GM21737 (cell line): ENCODE measurements around the gene CLN6.

Experiments
- ATAC-seq: cut with Tn5 transposase; IDR thresholded peaks from one replicate; pipeline ENCODE4 v1.9.1; 2021; ENCODE audit warnings: mild to moderate bottlenecking, moderate library complexity; ENCODE audit not compliant: unreplicated experiment

CLN6 gene

GRCh38 chr15:68229386-68230156, at the start of gene CLN6:
TSS of gene CLN6 (minus strand) at chr15:68229728. CDS start at chr15:68229584, 144 bp downstream.
- ATAC-seq = peak; percentile 73

GRCh38 chr15:68278595-68279405, 49.3 kb upstream of the CLN6 start:
- ATAC-seq = no peak

- no peak for ATAC-seq
Observed at GRCh38 chr15:68278345-68278594, 48.7 kb upstream of the CLN6 start.

- ATAC-seq = peak; percentile 79
Observed at GRCh38 chr15:68277603-68278344, 48.2 kb upstream of the CLN6 start, which contains the start of gene FEM1B. TSS of gene FEM1B (plus strand) at chr15:68277745. CDS start at chr15:68278418, 673 bp downstream.

DNA sequence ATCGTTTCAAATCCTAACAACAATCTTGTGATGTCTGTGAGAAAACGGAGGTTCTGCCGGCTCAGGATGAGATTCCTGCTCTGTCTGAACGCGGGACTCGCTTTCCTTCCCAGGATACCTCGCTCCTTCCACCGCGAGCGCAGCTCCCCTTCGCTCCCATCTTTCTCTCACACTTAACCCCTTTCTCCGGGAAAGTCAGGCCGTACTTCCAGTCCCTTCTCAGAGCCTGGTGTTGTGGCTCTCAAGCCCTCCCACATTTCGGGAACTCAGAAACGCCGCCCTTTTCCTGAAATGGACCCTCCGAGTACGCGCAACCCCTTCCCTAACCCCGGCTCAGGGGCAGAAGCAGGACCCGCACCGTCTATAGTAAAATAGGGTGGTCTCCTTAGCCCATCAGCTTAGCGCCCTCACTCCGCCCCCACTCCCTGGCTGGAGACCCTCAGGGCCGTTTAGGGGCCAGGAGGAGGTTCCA, 47.6 kb upstream of the CLN6 start:
- ATAC-seq = no peak

DNA sequence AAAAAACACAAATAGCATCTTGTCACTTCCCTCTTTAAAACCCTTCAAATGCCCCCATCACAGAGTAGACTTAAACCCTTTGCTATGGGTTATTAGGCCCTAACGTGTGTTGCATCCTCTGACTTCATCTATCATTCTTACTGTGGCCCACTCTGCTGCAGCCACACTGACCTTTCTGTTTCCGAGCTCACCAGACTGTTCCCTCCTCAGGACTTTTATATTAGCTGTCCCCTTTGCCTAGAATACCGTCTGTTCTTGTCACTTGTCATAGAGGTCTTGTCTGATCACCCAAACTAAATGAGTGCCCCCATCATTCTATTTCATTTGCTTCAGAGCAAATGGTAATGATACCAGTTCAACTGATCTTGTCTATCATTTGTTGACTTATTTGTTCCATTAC, 47.1 kb upstream of the CLN6 start:
- no peak for ATAC-seq

DNA sequence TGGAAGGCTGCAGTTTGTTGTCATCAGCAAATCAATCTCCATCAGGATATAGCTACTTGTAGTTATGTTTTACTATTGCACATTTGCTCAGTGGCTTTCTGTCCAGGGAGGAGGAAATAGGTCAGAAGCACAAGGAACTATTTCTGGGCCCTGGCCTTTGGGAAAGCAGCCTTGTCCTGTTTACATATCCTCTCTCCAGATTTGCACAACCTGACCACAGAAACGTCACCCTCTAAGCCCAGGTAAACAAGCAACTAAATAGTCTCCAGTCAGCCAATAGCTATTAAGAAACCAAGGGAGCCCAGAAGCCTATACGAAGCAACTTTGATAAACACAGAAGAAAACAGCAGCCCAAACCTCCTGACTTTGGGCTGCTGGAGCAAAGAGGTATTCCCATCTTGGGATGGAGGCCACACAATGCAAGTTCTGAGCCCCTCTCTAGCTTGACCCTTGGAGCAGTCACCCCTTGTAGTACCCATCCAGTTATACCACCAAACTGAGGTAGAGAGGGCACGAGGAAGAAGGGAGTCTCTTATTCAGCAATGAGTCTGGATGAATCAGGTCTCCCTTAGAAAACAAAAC, 45.7 kb upstream of the CLN6 start:
- ATAC-seq = no peak

DNA sequence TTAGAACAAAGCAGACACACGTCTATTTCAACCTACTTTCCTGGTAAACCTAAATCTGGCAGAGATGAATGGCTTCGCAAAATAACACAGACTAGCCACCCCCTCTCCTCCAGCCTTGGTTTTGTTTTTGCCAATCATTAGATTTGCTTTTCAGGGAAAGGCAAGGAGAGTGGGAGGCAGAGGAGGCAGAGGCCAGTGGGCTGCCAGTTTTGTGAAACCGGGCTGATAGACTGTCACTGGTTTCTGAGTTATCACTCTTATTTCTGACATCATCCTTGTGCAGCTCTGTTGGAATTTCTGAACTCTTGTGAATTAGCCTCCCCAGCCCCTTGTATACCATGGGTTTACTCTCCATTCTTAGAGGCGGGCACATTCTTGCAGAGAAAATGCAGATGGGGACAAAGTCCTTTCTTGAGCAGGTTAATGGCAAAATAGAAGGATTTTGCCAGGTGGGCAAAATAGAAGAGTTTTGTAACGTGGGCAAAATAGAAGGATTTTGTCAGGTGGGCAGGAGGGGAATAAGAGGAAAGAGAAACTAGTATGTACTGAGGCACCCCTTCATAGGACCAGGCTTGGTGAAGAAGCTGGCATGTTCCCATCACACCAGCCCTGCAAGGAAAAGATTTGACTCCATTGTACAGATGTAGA, 44.8 kb upstream of the CLN6 start:
- no peak for ATAC-seq

- no peak for ATAC-seq
Observed at GRCh38 chr15:68272721-68273271, 43.3 kb upstream of the CLN6 start.

- no peak for ATAC-seq
Observed at GRCh38 chr15:68271854-68272471, 42.4 kb upstream of the CLN6 start.

GRCh38 chr15:68268405-68268804, 38.9 kb upstream of the CLN6 start:
- no peak for ATAC-seq

- ATAC-seq = no peak
Observed at GRCh38 chr15:68265674-68266073, 36.1 kb upstream of the CLN6 start.

GRCh38 chr15:68265081-68265480, 35.6 kb upstream of the CLN6 start:
- ATAC-seq = no peak

GRCh38 chr15:68264282-68264681, 34.8 kb upstream of the CLN6 start:
- ATAC-seq = no peak

DNA sequence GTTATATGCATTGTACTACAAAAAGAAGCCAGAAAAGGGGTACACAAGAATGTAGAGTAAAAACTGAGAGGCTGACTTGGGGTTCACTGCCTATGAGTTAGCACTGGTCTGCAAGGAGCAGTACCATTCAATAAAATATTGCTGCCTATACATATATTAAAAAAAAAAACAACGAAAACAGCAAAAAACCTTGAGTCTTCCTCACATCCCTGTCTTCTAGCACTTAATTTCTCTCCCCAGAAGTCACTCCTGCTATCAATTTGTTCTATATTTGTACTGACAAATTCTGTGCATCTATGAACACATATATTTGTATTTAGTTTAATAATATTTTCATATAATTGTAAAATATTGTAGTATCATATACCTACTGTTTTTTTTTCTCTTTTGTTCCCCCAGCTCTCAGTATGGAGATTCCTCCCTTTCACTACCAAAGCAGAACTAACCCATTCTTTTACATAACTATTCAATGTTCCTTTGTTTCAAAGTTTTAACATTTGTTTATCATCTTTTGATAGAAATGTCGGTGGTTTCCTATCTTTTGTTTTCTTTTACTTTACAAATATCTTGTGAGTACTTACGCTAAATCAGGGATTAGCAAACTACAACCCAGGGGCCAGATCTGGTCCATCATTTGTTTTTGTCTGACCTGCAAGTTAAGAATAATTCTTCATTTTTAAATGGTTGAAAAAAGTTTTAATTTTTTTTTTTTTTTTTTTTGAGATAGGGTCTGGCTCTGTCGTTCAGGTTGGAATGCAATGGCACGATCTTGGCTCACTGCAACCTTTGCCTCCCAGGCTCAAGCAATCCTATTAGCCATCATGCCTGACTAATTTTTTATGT, 33.2 kb upstream of the CLN6 start:
- no peak for ATAC-seq

DNA sequence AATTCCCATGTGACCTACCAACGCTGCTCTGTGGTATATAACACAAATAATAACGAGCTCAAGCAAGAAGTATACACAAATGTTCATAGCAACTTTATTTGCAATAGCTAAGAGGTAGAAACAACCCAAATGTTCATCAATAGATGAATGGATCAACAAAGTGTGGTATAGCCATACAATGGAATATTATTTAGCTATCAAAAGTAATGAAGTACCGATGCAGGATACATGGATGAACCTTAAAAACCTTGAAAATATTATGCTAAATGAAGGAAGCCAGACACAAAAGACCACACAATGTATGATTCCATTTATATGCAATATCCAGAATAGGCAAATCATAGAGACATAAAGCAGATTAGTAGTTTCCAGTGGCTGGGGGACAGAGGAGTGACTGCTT, 32.5 kb upstream of the CLN6 start:
- ATAC-seq = no peak

DNA sequence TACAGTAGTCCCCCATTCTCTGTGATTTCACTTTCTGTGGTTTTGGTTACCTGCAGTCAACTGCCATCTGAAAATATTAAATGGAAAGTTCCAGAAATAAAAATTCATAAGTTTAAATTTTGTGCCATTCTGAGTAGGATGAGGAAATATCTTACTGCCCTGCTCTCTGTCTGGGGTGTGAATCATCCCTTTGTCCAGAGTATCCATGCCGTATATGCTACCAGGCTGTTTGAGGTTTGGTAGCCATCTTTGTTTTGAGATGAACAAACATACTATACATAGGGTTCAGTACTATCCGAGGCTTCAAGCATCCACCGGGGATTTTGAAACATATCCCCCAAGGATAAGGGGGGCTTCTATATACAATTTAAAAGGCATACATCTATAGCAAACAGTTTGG, 31.7 kb upstream of the CLN6 start:
- ATAC-seq = no peak

- no peak for ATAC-seq
Observed at GRCh38 chr15:68259883-68260282, 30.4 kb upstream of the CLN6 start.

DNA sequence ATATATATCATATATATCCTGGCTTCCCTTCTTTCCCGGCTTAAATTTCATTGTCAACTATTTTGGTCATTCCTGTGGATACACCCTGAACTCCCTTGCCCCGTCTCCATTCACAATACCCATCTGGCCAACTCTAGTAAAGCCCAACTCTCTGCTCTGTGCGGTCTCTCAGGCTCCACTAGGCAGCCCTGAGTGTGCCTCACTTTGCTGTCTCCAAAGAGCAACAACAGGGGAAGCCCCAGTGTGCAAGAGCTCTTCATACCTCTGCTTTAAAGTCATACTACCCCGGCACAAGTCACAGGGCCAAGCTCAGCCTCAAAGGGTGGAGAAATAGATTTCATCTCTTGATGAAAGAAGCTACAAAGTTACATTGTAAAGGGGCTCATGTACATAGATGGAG, 29.2 kb upstream of the CLN6 start:
- ATAC-seq = no peak
